ENCODE data around the gene NR1I2.

The NR1I2 gene

GRCh38 chr3:119781330-119782198 is at the start of gene NR1I2:
NR1I2 (plus strand) TSS chr3:119782101.
- H3K27me3 ChIP-seq (ENCODE audit: control insufficient read depth, insufficient read depth, low read length), result no peaks in the 10 kb centered on the region
- H3K9ac ChIP-seq (ENCODE audit: low read depth, low read length), result no peak within 1 kb of the TSS
- no peaks in the 10 kb centered on the region for H3K36me3 ChIP-seq (ENCODE audit: control insufficient read depth, insufficient read depth, low read length)
- H3K9me3 ChIP-seq (ENCODE audit: control insufficient read depth, insufficient read depth, low read length), result no peaks in the 10 kb centered on the region
- H3K4me1 ChIP-seq (ENCODE audit: control insufficient read depth, insufficient read depth, low read length), result peaks cover 2% of the 10 kb centered on the region
- H3K4me3 ChIP-seq (ENCODE audit: low read depth, low read length), result no peak within 1 kb of the TSS

DNA sequence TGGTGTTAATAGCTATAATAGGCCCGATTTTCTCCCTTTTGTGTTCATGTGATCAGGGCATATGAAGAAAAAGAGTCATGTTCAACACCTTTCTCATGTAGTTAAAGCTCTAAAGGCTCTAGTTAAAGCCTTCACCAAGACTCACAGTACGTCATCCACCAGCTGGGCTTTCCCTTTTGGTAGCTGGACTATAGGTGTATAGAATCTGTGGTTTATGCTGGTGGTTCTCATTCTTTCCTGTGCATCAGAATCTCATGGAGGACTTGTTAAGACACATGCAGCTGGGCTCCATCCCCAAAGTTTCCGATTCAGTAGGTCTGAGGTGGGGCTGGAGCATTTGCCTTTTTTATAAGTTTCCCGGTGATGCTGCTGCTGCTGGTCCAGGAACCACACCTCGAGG is 48.1 kb upstream of the NR1I2 start:
- H3K9ac ChIP-seq (ENCODE audit: low read depth, low read length), result no peak overlapping the region
- no peaks in the 10 kb centered on the region for H3K9me3 ChIP-seq (ENCODE audit: control insufficient read depth, insufficient read depth, low read length)
- no peaks in the 10 kb centered on the region for H3K27me3 ChIP-seq (ENCODE audit: control insufficient read depth, insufficient read depth, low read length)
- no peaks in the 10 kb centered on the region for H3K4me1 ChIP-seq (ENCODE audit: control insufficient read depth, insufficient read depth, low read length)
- H3K4me3 ChIP-seq (ENCODE audit: low read depth, low read length), result no peak overlapping the region
- H3K36me3 ChIP-seq (ENCODE audit: control insufficient read depth, insufficient read depth, low read length), result no peaks in the 10 kb centered on the region

DNA sequence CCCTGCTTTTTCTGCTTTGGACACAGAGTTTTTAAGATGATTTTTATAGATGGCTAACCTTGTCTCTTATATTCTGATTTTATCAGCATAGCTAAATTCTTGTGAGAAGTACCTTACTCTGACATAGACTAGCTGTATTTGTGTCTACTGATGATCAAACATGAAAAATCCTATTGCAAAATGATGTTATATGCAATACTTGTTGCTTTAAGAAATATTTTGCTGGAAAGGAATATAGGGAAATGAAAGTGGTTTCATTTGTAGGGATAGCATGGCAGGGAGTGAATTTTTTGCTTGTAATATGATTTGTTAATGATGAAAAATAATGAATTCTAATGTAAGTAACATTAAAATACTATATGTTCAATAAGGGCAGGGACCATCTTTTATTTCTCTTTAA is 43.2 kb upstream of the NR1I2 start:
- no peak overlapping the region for H3K9ac ChIP-seq (ENCODE audit: low read depth, low read length)
- H3K27me3 ChIP-seq (ENCODE audit: control insufficient read depth, insufficient read depth, low read length), result no peaks in the 10 kb centered on the region
- H3K4me1 ChIP-seq (ENCODE audit: control insufficient read depth, insufficient read depth, low read length), result no peaks in the 10 kb centered on the region
- no peaks in the 10 kb centered on the region for H3K9me3 ChIP-seq (ENCODE audit: control insufficient read depth, insufficient read depth, low read length)
- H3K36me3 ChIP-seq (ENCODE audit: control insufficient read depth, insufficient read depth, low read length), result no peaks in the 10 kb centered on the region
- H3K4me3 ChIP-seq (ENCODE audit: low read depth, low read length), result no peak overlapping the region

DNA sequence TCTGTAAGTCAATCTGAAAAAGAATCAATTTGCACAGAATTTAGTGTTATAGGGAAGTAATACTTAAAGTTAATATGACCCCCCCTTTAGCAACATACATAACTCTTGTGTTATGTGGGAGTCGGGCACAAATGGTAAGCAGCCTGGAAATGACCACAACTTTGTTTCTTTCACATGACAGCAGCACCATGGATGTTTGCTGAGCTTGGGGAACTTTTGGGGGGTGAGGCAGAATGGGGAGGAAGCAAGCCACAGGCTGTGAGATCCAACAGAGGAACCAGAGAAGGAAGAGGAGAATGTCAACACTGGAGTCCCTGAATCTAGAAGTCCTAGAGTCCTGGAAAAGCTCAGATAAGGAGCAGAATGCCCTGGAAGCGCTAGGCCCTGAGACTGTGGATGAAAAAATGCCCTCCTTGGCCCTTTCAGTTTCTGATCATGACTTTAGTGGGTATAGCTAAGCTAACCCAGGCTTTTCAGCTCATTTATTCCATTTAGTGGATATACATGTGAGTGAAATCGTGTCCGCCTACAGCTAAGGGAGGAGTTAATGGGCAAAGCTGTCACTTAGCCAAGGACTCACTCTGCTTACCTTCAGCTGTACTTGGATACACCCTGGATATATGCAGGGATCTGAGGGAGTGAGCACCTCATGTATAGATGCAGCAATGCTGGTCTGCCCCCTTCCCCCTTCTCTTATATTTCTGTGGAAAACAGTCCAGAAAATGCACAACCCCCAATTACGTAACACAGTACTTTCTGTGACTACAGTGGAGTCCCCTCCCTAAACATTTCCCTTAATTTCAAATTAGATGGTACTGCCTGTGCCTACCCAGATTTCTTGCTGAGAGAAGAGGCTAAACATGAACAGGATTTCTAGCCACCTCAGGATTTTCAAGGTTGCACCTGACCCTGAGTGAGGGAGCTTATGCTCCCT is 40.0 kb upstream of the NR1I2 start:
- Histone ChIP-seq H3K36me3 (ENCODE audit: control insufficient read depth, insufficient read depth, low read length) (no peaks in the 10 kb centered on the region), H3K9me3 (ENCODE audit: control insufficient read depth, insufficient read depth, low read length) (no peaks in the 10 kb centered on the region), H3K4me3 (ENCODE audit: low read depth, low read length) (no peak overlapping the region)

GRCh38 chr3:119743921-119744320 is 38.0 kb upstream of the NR1I2 start:
- no peaks in the 10 kb centered on the region for H3K9me3 ChIP-seq (ENCODE audit: control insufficient read depth, insufficient read depth, low read length)
- H3K9ac ChIP-seq (ENCODE audit: low read depth, low read length), result no peak overlapping the region
- H3K4me3 ChIP-seq (ENCODE audit: low read depth, low read length), result no peak overlapping the region
- H3K4me1 ChIP-seq (ENCODE audit: control insufficient read depth, insufficient read depth, low read length), result no peaks in the 10 kb centered on the region
- H3K36me3 ChIP-seq (ENCODE audit: control insufficient read depth, insufficient read depth, low read length), result no peaks in the 10 kb centered on the region
- H3K27me3 ChIP-seq (ENCODE audit: control insufficient read depth, insufficient read depth, low read length), result no peaks in the 10 kb centered on the region

More for the DNA sequence above, 40.0 kb upstream of the NR1I2 start:
- Histone ChIP-seq H3K9ac (ENCODE audit: low read depth, low read length) (no peak overlapping the region), H3K27me3 (ENCODE audit: control insufficient read depth, insufficient read depth, low read length) (no peaks in the 10 kb centered on the region), H3K4me1 (ENCODE audit: control insufficient read depth, insufficient read depth, low read length) (no peaks in the 10 kb centered on the region)

DNA sequence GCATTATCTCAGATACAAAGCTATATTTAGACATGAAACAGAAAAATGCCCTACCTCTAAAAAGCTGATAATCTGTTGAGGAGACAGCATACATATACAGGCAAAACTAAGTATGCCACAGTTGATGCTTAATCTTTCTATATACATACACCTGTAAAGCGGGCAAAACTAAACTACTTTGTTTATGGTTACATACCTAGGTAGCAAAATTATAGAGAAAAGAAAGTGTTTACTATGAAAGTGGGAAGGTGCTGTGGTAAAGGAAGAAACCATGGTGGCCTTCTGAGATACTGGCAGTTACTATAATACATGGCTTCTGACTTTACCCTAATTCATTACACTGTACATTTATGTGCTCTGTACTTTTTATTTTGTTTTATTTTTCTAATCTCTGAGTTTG is 36.0 kb upstream of the NR1I2 start:
- Histone ChIP-seq H3K9ac (ENCODE audit: low read depth, low read length) (no peak overlapping the region), H3K4me3 (ENCODE audit: low read depth, low read length) (no peak overlapping the region), H3K4me1 (ENCODE audit: control insufficient read depth, insufficient read depth, low read length) (no peaks in the 10 kb centered on the region), H3K27me3 (ENCODE audit: control insufficient read depth, insufficient read depth, low read length) (no peaks in the 10 kb centered on the region), H3K9me3 (ENCODE audit: control insufficient read depth, insufficient read depth, low read length) (no peaks in the 10 kb centered on the region), H3K36me3 (ENCODE audit: control insufficient read depth, insufficient read depth, low read length) (no peaks in the 10 kb centered on the region)

- Histone ChIP-seq H3K4me1 (ENCODE audit: control insufficient read depth, insufficient read depth, low read length) (no peaks in the 10 kb centered on the region), H3K27me3 (ENCODE audit: control insufficient read depth, insufficient read depth, low read length) (no peaks in the 10 kb centered on the region), H3K9ac (ENCODE audit: low read depth, low read length) (no peak overlapping the region), H3K9me3 (ENCODE audit: control insufficient read depth, insufficient read depth, low read length) (no peaks in the 10 kb centered on the region), H3K4me3 (ENCODE audit: low read depth, low read length) (no peak overlapping the region), H3K36me3 (ENCODE audit: control insufficient read depth, insufficient read depth, low read length) (no peaks in the 10 kb centered on the region)
Measured at GRCh38 chr3:119746423-119746822, 35.5 kb upstream of the NR1I2 start.

DNA sequence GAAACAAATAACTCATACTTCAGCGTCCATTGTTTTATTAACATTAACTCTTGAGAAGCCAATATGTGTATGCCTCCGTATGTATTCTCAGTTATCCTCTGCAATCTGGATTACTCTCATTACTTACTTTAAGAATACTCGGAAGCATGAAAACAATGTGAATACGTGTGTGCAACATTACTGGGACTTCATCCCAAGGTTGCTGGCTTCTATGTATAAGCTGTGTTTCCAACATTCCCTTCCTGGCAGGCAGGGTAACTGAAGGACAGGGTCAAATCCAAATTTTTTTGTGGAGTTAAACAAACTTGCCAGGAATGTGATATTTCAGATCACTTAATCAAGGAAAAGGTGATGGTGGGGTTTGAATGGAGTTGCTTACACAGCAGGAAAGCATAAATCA is 34.5 kb upstream of the NR1I2 start:
- Histone ChIP-seq H3K27me3 (ENCODE audit: control insufficient read depth, insufficient read depth, low read length) (no peaks in the 10 kb centered on the region), H3K4me1 (ENCODE audit: control insufficient read depth, insufficient read depth, low read length) (no peaks in the 10 kb centered on the region), H3K36me3 (ENCODE audit: control insufficient read depth, insufficient read depth, low read length) (no peaks in the 10 kb centered on the region), H3K4me3 (ENCODE audit: low read depth, low read length) (no peak overlapping the region), H3K9ac (ENCODE audit: low read depth, low read length) (no peak overlapping the region), H3K9me3 (ENCODE audit: control insufficient read depth, insufficient read depth, low read length) (no peaks in the 10 kb centered on the region)

DNA sequence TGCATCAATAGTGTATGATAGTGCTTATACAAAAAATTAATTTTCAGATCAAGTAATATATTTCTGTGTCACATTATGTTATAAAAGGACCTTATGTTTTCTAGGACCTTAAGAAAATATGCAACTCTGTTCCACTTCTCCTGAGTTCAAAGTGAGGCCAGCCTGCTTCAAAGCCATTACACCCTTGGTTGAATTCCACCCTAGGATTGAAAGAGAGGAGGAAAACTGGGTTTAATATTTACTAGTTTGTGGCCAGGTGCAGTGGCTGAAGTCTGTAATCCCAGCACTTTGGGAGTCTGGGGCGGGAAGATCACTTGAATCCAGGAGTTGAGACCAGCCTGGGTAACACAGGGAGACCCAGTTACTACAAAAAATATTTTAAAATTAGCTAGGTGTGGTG is 32.9 kb upstream of the NR1I2 start:
- H3K36me3 ChIP-seq (ENCODE audit: control insufficient read depth, insufficient read depth, low read length), result no peaks in the 10 kb centered on the region
- no peak overlapping the region for H3K9ac ChIP-seq (ENCODE audit: low read depth, low read length)
- H3K9me3 ChIP-seq (ENCODE audit: control insufficient read depth, insufficient read depth, low read length), result no peaks in the 10 kb centered on the region
- no peaks in the 10 kb centered on the region for H3K27me3 ChIP-seq (ENCODE audit: control insufficient read depth, insufficient read depth, low read length)
- H3K4me1 ChIP-seq (ENCODE audit: control insufficient read depth, insufficient read depth, low read length), result no peaks in the 10 kb centered on the region
- H3K4me3 ChIP-seq (ENCODE audit: low read depth, low read length), result no peak overlapping the region

- H3K9ac ChIP-seq (ENCODE audit: low read depth, low read length), result no peak overlapping the region
- H3K9me3 ChIP-seq (ENCODE audit: control insufficient read depth, insufficient read depth, low read length), result no peaks in the 10 kb centered on the region
- no peaks in the 10 kb centered on the region for H3K4me1 ChIP-seq (ENCODE audit: control insufficient read depth, insufficient read depth, low read length)
- H3K36me3 ChIP-seq (ENCODE audit: control insufficient read depth, insufficient read depth, low read length), result no peaks in the 10 kb centered on the region
- H3K27me3 ChIP-seq (ENCODE audit: control insufficient read depth, insufficient read depth, low read length), result no peaks in the 10 kb centered on the region
- H3K4me3 ChIP-seq (ENCODE audit: low read depth, low read length), result no peak overlapping the region
Measured at GRCh38 chr3:119751423-119751822, 30.5 kb upstream of the NR1I2 start.

DNA sequence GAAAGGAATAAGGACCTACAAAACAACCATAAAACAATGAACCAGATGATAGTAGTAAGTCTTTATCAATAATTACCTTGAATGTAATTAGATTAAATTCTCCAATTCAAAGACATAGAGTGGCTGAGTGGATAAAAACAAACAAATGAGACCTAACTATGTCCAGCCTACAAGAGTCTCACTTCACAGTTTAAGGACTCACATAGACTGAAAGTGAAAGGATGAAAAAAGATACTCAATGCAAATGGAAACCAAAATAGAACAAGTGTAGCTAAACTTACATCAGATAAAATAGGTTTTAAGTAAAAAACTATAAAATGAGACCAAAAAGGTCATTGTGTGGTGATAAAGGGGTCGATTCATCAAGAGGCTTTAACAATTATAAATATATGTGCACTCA is 21.9 kb upstream of the NR1I2 start:
- no peaks in the 10 kb centered on the region for H3K4me1 ChIP-seq (ENCODE audit: control insufficient read depth, insufficient read depth, low read length)
- H3K9ac ChIP-seq (ENCODE audit: low read depth, low read length), result no peak overlapping the region
- H3K36me3 ChIP-seq (ENCODE audit: control insufficient read depth, insufficient read depth, low read length), result no peaks in the 10 kb centered on the region
- no peak overlapping the region for H3K4me3 ChIP-seq (ENCODE audit: low read depth, low read length)
- no peaks in the 10 kb centered on the region for H3K27me3 ChIP-seq (ENCODE audit: control insufficient read depth, insufficient read depth, low read length)
- H3K9me3 ChIP-seq (ENCODE audit: control insufficient read depth, insufficient read depth, low read length), result no peaks in the 10 kb centered on the region

- Histone ChIP-seq H3K4me3 (ENCODE audit: low read depth, low read length) (no peak overlapping the region), H3K27me3 (ENCODE audit: control insufficient read depth, insufficient read depth, low read length) (no peaks in the 10 kb centered on the region), H3K36me3 (ENCODE audit: control insufficient read depth, insufficient read depth, low read length) (no peaks in the 10 kb centered on the region), H3K9ac (ENCODE audit: low read depth, low read length) (no peak overlapping the region), H3K9me3 (ENCODE audit: control insufficient read depth, insufficient read depth, low read length) (no peaks in the 10 kb centered on the region), H3K4me1 (ENCODE audit: control insufficient read depth, insufficient read depth, low read length) (no peaks in the 10 kb centered on the region)
Measured at GRCh38 chr3:119762876-119763275, 19.0 kb upstream of the NR1I2 start.

Data from iPS-15b (cell line).